Measurements from ENCODE around the gene MYOT.

The MYOT gene

GRCh38 chr5:137901011-137901817 lies 33.6 kb downstream of the MYOT start:
- Histone ChIP-seq H3K4me3 (ENCODE audit: low read depth, low read length) (no peak overlapping the region), H3K27me3 (ENCODE audit: insufficient read depth, low read length) (no peaks in the 10 kb centered on the region)

GRCh38 chr5:137902408-137903133 lies 34.9 kb downstream of the MYOT start:
- Histone ChIP-seq H3K27ac (ENCODE audit: low read depth, low read length) (no peak overlapping the region), H3K4me3 (ENCODE audit: low read depth, low read length) (no peak overlapping the region), H3K36me3 (ENCODE audit: insufficient read depth, low read length) (no peaks in the 10 kb centered on the region), H3K79me2 (ENCODE audit: control insufficient read depth, insufficient read depth, low read length, unreplicated experiment) (no peaks in the 10 kb centered on the region), H2AFZ (ENCODE audit: low read length, unreplicated experiment) (no peak overlapping the region), H3K4me1 (ENCODE audit: control insufficient read depth, insufficient read depth, low read length, unreplicated experiment) (no peaks in the 10 kb centered on the region), H3K27me3 (ENCODE audit: insufficient read depth, low read length) (no peaks in the 10 kb centered on the region)

More at GRCh38 chr5:137901011-137901817, 33.6 kb downstream of the MYOT start:
- no peaks in the 10 kb centered on the region for H3K36me3 ChIP-seq (ENCODE audit: insufficient read depth, low read length)
- no peak overlapping the region for H2AFZ ChIP-seq (ENCODE audit: low read length, unreplicated experiment)
- H3K4me1 ChIP-seq (ENCODE audit: control insufficient read depth, insufficient read depth, low read length, unreplicated experiment) = no peaks in the 10 kb centered on the region
- no peaks in the 10 kb centered on the region for H3K79me2 ChIP-seq (ENCODE audit: control insufficient read depth, insufficient read depth, low read length, unreplicated experiment)
- no peak overlapping the region for H3K27ac ChIP-seq (ENCODE audit: low read depth, low read length)

GRCh38 chr5:137914758-137915157 lies 47.1 kb downstream of the MYOT start:
- no peaks in the 10 kb centered on the region for H3K27me3 ChIP-seq (ENCODE audit: insufficient read depth, low read length)
- no peaks in the 10 kb centered on the region for H3K4me1 ChIP-seq (ENCODE audit: control insufficient read depth, insufficient read depth, low read length, unreplicated experiment)
- no peak overlapping the region for H3K27ac ChIP-seq (ENCODE audit: low read depth, low read length)
- no peak overlapping the region for H2AFZ ChIP-seq (ENCODE audit: low read length, unreplicated experiment)
- no peak overlapping the region for H3K4me3 ChIP-seq (ENCODE audit: low read depth, low read length)
- no peaks in the 10 kb centered on the region for H3K36me3 ChIP-seq (ENCODE audit: insufficient read depth, low read length)
- no peaks in the 10 kb centered on the region for H3K79me2 ChIP-seq (ENCODE audit: control insufficient read depth, insufficient read depth, low read length, unreplicated experiment)

- Histone ChIP-seq H3K36me3 (ENCODE audit: insufficient read depth, low read length) (no peaks in the 10 kb centered on the region), H3K4me3 (ENCODE audit: low read depth, low read length) (no peak overlapping the region), H2AFZ (ENCODE audit: low read length, unreplicated experiment) (no peak overlapping the region), H3K27me3 (ENCODE audit: insufficient read depth, low read length) (no peaks in the 10 kb centered on the region), H3K79me2 (ENCODE audit: control insufficient read depth, insufficient read depth, low read length, unreplicated experiment) (no peaks in the 10 kb centered on the region), H3K27ac (ENCODE audit: low read depth, low read length) (no peak overlapping the region), H3K4me1 (ENCODE audit: control insufficient read depth, insufficient read depth, low read length, unreplicated experiment) (no peaks in the 10 kb centered on the region)
Measured at GRCh38 chr5:137916923-137917322, 49.3 kb downstream of the MYOT start.

GRCh38 chr5:137921931-137922330 lies 54.3 kb downstream of the MYOT start:
- H3K79me2 ChIP-seq (ENCODE audit: control insufficient read depth, insufficient read depth, low read length, unreplicated experiment) = no peaks in the 10 kb centered on the region
- no peak overlapping the region for H2AFZ ChIP-seq (ENCODE audit: low read length, unreplicated experiment)
- H3K27me3 ChIP-seq (ENCODE audit: insufficient read depth, low read length) = no peaks in the 10 kb centered on the region
- H3K36me3 ChIP-seq (ENCODE audit: insufficient read depth, low read length) = no peaks in the 10 kb centered on the region
- no peak overlapping the region for H3K27ac ChIP-seq (ENCODE audit: low read depth, low read length)
- no peak overlapping the region for H3K4me3 ChIP-seq (ENCODE audit: low read depth, low read length)
- no peaks in the 10 kb centered on the region for H3K4me1 ChIP-seq (ENCODE audit: control insufficient read depth, insufficient read depth, low read length, unreplicated experiment)

- Histone ChIP-seq H2AFZ (ENCODE audit: low read length, unreplicated experiment) (no peak overlapping the region), H3K36me3 (ENCODE audit: insufficient read depth, low read length) (no peaks in the 10 kb centered on the region), H3K27ac (ENCODE audit: low read depth, low read length) (no peak overlapping the region), H3K79me2 (ENCODE audit: control insufficient read depth, insufficient read depth, low read length, unreplicated experiment) (no peaks in the 10 kb centered on the region), H3K4me1 (ENCODE audit: control insufficient read depth, insufficient read depth, low read length, unreplicated experiment) (no peaks in the 10 kb centered on the region), H3K4me3 (ENCODE audit: low read depth, low read length) (no peak overlapping the region), H3K27me3 (ENCODE audit: insufficient read depth, low read length) (no peaks in the 10 kb centered on the region)
Measured at GRCh38 chr5:137923856-137924255, 56.2 kb downstream of the MYOT start.

GRCh38 chr5:137932800-137933199 lies 65.1 kb downstream of the MYOT start:
- no peaks in the 10 kb centered on the region for H3K36me3 ChIP-seq (ENCODE audit: insufficient read depth, low read length)
- H3K4me1 ChIP-seq (ENCODE audit: control insufficient read depth, insufficient read depth, low read length, unreplicated experiment) = peaks cover 5% of the 10 kb centered on the region
- H3K27ac ChIP-seq (ENCODE audit: low read depth, low read length) = no peak overlapping the region
- no peaks in the 10 kb centered on the region for H3K27me3 ChIP-seq (ENCODE audit: insufficient read depth, low read length)
- no peaks in the 10 kb centered on the region for H3K79me2 ChIP-seq (ENCODE audit: control insufficient read depth, insufficient read depth, low read length, unreplicated experiment)
- no peak overlapping the region for H3K4me3 ChIP-seq (ENCODE audit: low read depth, low read length)
- H2AFZ ChIP-seq (ENCODE audit: low read length, unreplicated experiment) = no peak overlapping the region

GRCh38 chr5:137933491-137933911 lies 65.8 kb downstream of the MYOT start:
- H3K36me3 ChIP-seq (ENCODE audit: insufficient read depth, low read length) = no peaks in the 10 kb centered on the region
- peaks cover 5% of the 10 kb centered on the region for H3K4me1 ChIP-seq (ENCODE audit: control insufficient read depth, insufficient read depth, low read length, unreplicated experiment)
- no peaks in the 10 kb centered on the region for H3K27me3 ChIP-seq (ENCODE audit: insufficient read depth, low read length)
- no peaks in the 10 kb centered on the region for H3K79me2 ChIP-seq (ENCODE audit: control insufficient read depth, insufficient read depth, low read length, unreplicated experiment)
- no peak overlapping the region for H3K4me3 ChIP-seq (ENCODE audit: low read depth, low read length)
- H2AFZ ChIP-seq (ENCODE audit: low read length, unreplicated experiment) = no peak overlapping the region
- no peak overlapping the region for H3K27ac ChIP-seq (ENCODE audit: low read depth, low read length)

GRCh38 chr5:137935190-137935589 lies 67.5 kb downstream of the MYOT start:
- no peak overlapping the region for H2AFZ ChIP-seq (ENCODE audit: low read length, unreplicated experiment)
- no peak overlapping the region for H3K4me3 ChIP-seq (ENCODE audit: low read depth, low read length)
- no peaks in the 10 kb centered on the region for H3K27me3 ChIP-seq (ENCODE audit: insufficient read depth, low read length)
- peaks cover 5% of the 10 kb centered on the region for H3K4me1 ChIP-seq (ENCODE audit: control insufficient read depth, insufficient read depth, low read length, unreplicated experiment)
- H3K36me3 ChIP-seq (ENCODE audit: insufficient read depth, low read length) = peaks cover 12% of the 10 kb centered on the region
- no peaks in the 10 kb centered on the region for H3K79me2 ChIP-seq (ENCODE audit: control insufficient read depth, insufficient read depth, low read length, unreplicated experiment)
- H3K27ac ChIP-seq (ENCODE audit: low read depth, low read length) = no peak overlapping the region

GRCh38 chr5:137935694-137936093 lies 68.0 kb downstream of the MYOT start:
- Histone ChIP-seq H3K36me3 (ENCODE audit: insufficient read depth, low read length) (peaks cover 12% of the 10 kb centered on the region), H3K27ac (ENCODE audit: low read depth, low read length) (no peak overlapping the region), H3K27me3 (ENCODE audit: insufficient read depth, low read length) (no peaks in the 10 kb centered on the region), H2AFZ (ENCODE audit: low read length, unreplicated experiment) (no peak overlapping the region), H3K4me1 (ENCODE audit: control insufficient read depth, insufficient read depth, low read length, unreplicated experiment) (peaks cover 5% of the 10 kb centered on the region), H3K4me3 (ENCODE audit: low read depth, low read length) (no peak overlapping the region), H3K79me2 (ENCODE audit: control insufficient read depth, insufficient read depth, low read length, unreplicated experiment) (no peaks in the 10 kb centered on the region)
